Parathyroid adenoma (tissue), 2 donors: Measurements from ENCODE around the gene LMO1.
A peak's percentile ranks its signal among the peaks of the same experiment; 100 is the strongest.

Experiments
- H2AFZ ChIP-seq: fragments of 300-600 bp; sonication (generic); one replicate; pipeline ENCODE4 v1.7.0; 2017; ENCODE audit warnings: antibody characterized with exemption, mild to moderate bottlenecking
- H3K27ac ChIP-seq: fragments of 300-600 bp; sonication (generic); one replicate; pipeline ENCODE4 v1.7.0; 2017
- H3K27me3 ChIP-seq: fragments of 300-600 bp; sonication (generic); one replicate; pipeline ENCODE4 v1.7.0; 2017; ENCODE audit warnings: low read length; ENCODE audit not compliant: control insufficient read depth, insufficient read depth
- H3K36me3 ChIP-seq: fragments of 300-600 bp; sonication (generic); one replicate; pipeline ENCODE4 v1.7.0; 2017; ENCODE audit warnings: low read length; ENCODE audit not compliant: control insufficient read depth, insufficient read depth
- H3K4me1 ChIP-seq: fragments of 300-600 bp; sonication (generic); one replicate; pipeline ENCODE4 v1.7.0; 2017; ENCODE audit warnings: control low read depth
- H3K4me2 ChIP-seq: fragments of 300-600 bp; sonication (generic); one replicate; pipeline ENCODE4 v1.7.0; 2017; ENCODE audit warnings: low read length
- H3K4me3 ChIP-seq: fragments of 300-600 bp; sonication (generic); one replicate; pipeline ENCODE4 v1.7.0; 2017; ENCODE audit warnings: low read depth, low read length
- H3K79me2 ChIP-seq: fragments of 300-600 bp; sonication (generic); one replicate; pipeline ENCODE4 v1.7.0; 2017; ENCODE audit warnings: control low read depth
- H3K9ac ChIP-seq: fragments of 300-600 bp; sonication (generic); one replicate; pipeline ENCODE4 v1.7.0; 2017; ENCODE audit warnings: mild to moderate bottlenecking
- H3K9me3 ChIP-seq: fragments of 300-600 bp; sonication (generic); one replicate; pipeline ENCODE4 v1.7.0; 2017; ENCODE audit warnings: low read length; ENCODE audit not compliant: control insufficient read depth
- TF ChIP-seq, protein P1 (sequence below): fragments of 300-600 bp; sonication (generic); IDR thresholded peaks from one replicate; pipeline ENCODE4 v1.7.0; 2017; ENCODE audit warnings: antibody characterized with exemption, mild to moderate bottlenecking
- donor health status: primary hyperparathyroidism.

The LMO1 gene

DNA sequence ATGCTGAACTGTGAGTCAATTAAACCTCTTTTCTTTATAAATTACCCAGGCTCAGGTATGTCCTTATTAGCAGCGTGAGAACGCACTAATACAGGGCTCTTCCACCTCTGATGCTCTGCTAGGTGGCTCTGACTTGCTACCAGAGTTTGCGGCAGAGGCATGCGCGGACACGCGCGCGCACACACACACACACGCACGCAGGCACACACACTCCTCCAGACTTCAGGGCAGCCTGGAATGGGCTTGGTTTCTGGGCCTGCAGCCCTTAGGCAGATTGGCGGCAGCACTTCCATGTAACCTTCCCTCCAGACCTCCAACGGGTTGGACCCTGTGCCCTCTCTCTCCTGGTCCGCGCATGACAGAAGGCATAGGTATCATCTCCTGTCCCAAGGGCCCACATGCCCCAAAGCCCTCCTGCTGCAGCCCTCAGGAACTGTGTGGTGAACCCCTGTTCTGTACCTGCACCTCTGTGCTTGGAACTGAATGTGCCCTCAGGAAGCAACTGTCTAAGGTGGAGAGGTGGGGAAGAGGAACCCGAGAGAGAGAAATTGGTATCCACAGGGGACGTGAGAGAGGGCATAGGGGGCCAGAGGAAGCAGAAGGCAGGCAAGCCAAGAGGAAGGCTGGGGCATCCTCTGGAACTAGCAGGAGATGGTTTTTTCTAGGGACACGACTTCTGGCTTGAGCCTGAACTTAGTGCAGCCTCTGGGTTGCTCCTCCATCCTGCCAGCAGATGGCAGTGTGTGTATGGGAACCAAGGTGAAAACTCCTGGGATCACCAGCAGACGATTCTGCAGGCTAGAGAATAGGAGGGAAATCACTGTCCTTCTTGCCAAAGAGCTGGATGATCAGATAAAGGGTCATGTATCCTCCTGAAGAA lies 71.4 kb downstream of the LMO1 start:
- Histone ChIP-seq H3K9me3 (no peaks in the 10 kb centered on the region), H3K9ac (no peak overlapping the region), H3K36me3 (no peaks in the 10 kb centered on the region), H3K27me3 (no peaks in the 10 kb centered on the region), H2AFZ (no peak overlapping the region), H3K4me1 (no peaks in the 10 kb centered on the region), H3K27ac (no peak overlapping the region), H3K4me2 (no peak overlapping the region), H3K4me3 (no peak overlapping the region), H3K79me2 (no peaks in the 10 kb centered on the region)
- TF ChIP-seq, protein P1, sequence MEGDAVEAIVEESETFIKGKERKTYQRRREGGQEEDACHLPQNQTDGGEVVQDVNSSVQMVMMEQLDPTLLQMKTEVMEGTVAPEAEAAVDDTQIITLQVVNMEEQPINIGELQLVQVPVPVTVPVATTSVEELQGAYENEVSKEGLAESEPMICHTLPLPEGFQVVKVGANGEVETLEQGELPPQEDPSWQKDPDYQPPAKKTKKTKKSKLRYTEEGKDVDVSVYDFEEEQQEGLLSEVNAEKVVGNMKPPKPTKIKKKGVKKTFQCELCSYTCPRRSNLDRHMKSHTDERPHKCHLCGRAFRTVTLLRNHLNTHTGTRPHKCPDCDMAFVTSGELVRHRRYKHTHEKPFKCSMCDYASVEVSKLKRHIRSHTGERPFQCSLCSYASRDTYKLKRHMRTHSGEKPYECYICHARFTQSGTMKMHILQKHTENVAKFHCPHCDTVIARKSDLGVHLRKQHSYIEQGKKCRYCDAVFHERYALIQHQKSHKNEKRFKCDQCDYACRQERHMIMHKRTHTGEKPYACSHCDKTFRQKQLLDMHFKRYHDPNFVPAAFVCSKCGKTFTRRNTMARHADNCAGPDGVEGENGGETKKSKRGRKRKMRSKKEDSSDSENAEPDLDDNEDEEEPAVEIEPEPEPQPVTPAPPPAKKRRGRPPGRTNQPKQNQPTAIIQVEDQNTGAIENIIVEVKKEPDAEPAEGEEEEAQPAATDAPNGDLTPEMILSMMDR = peak; percentile 67

GRCh38 chr11:8190431-8190830 lies 73.2 kb downstream of the LMO1 start:
- Histone ChIP-seq H3K36me3 (no peaks in the 10 kb centered on the region), H3K4me2 (no peak overlapping the region), H3K4me3 (no peak overlapping the region), H3K9me3 (no peaks in the 10 kb centered on the region), H3K4me1 (no peaks in the 10 kb centered on the region), H3K9ac (no peak overlapping the region), H2AFZ (no peak overlapping the region), H3K79me2 (no peaks in the 10 kb centered on the region), H3K27ac (no peak overlapping the region), H3K27me3 (no peaks in the 10 kb centered on the region)
- TF ChIP-seq, protein P1 = no peak

DNA sequence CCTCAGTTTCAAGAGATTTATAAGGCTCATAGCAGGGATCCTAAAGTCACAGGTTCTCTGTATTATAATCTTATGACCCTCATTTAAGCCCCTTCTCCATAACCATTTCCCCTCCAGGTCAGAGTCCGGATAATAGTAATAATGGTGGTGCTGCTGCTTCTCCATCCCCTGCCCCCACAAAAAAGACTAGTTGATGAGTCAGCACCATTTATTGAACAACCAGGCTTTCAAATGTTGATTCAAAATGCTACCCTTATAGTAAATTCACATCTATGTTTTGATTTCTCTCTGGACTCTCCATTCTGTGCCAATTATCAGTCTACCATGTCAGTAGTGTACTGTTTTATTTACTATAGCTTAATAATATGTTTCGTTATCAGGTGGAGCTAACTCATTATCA lies 77.2 kb downstream of the LMO1 start:
- Histone ChIP-seq H3K36me3 (no peaks in the 10 kb centered on the region), H3K79me2 (no peaks in the 10 kb centered on the region), H3K9ac (no peak overlapping the region), H3K4me2 (no peak overlapping the region), H3K4me3 (no peak overlapping the region), H3K9me3 (no peaks in the 10 kb centered on the region), H2AFZ (no peak overlapping the region), H3K27me3 (no peaks in the 10 kb centered on the region), H3K27ac (no peak overlapping the region), H3K4me1 (no peaks in the 10 kb centered on the region)
- TF ChIP-seq, protein P1 = no peak

DNA sequence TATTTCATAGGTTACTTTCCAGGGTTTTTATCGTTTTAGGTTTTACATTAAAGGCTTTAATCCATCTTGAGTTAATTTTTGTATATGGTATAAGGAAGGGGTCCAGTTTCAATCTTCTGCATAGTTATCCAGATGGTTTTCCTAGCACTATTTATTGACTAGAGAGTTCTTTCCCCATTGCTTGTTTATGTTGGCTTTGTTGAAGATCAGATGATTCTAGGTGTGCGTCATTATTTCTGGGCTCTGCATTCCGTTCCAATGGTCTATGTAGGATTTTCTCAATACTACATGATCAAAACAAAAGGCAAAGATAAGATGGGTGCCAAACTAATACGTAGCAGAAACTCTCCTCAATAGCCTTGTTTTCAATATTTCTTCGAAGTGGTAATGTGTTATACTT lies 80.6 kb downstream of the LMO1 start:
- no peak overlapping the region for H3K4me2 ChIP-seq
- no peaks in the 10 kb centered on the region for H3K9me3 ChIP-seq
- TF ChIP-seq, protein P1 = no peak

DNA sequence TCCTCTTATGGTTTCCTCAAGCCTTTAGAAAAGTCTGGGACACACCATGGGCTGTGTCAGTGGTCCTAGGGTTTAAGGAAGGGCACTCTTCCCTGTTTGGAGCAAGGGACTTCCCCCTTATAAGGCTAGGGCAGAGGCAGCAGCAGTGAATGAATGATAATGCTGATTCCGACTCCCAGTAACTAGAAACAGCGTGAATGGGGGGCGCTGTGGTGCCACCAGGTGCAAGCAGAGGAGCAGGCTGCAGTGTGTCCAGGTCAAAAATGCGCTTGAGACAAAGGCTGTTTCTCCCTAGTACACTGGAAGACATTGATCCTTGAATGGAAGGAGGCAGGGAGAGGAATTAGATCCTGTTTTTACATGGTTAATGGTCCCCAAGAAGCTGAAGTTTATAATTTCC lies 83.2 kb downstream of the LMO1 start:
- H3K9me3 ChIP-seq = no peaks in the 10 kb centered on the region
- no peaks in the 10 kb centered on the region for H3K79me2 ChIP-seq
- no peak overlapping the region for H2AFZ ChIP-seq
- H3K36me3 ChIP-seq = no peaks in the 10 kb centered on the region
- no peak overlapping the region for H3K9ac ChIP-seq
- H3K4me2 ChIP-seq = no peak overlapping the region
- no peaks in the 10 kb centered on the region for H3K4me1 ChIP-seq
- H3K27ac ChIP-seq = no peak overlapping the region
- TF ChIP-seq, protein P1 = no peak
- H3K4me3 ChIP-seq = no peak overlapping the region
- no peaks in the 10 kb centered on the region for H3K27me3 ChIP-seq

More for the DNA sequence above, 80.6 kb downstream of the LMO1 start:
- no peaks in the 10 kb centered on the region for H3K36me3 ChIP-seq
- H3K4me3 ChIP-seq = no peak overlapping the region
- no peak overlapping the region for H3K9ac ChIP-seq
- H3K27ac ChIP-seq = no peak overlapping the region
- H3K79me2 ChIP-seq = no peaks in the 10 kb centered on the region
- H2AFZ ChIP-seq = no peak overlapping the region
- H3K27me3 ChIP-seq = no peaks in the 10 kb centered on the region
- no peaks in the 10 kb centered on the region for H3K4me1 ChIP-seq
